CD4-positive, alpha-beta T cell treated with Interleukin-21 for 1 hour (primary cell): Measurements from ENCODE around the gene CRLF3.
A peak's percentile ranks its signal among the peaks of the same experiment; 100 is the strongest.
"Not testable (repeated sequence)": the region's sequence is repeated elsewhere in the genome, so short reads cannot be mapped to it uniquely, and the experiment has no call there.

Source experiments
- DNase-seq: peaks from one replicate; pipeline ENCODE4 v3.0.0-alpha.2; 2020

CRLF3 gene

GRCh38 chr17:30814236-30814635 lies 10.3 kb downstream of the CRLF3 start:
- DNase-seq = not testable (repeated sequence)

- no peak for DNase-seq
Observed at GRCh38 chr17:30812218-30813177, 12.0 kb downstream of the CRLF3 start.

GRCh38 chr17:30809867-30810266 lies 14.6 kb downstream of the CRLF3 start:
- peak; percentile 28 for DNase-seq

GRCh38 chr17:30808785-30809286 lies 15.7 kb downstream of the CRLF3 start:
- DNase-seq = peak; percentile 78

GRCh38 chr17:30807896-30808295 lies 16.6 kb downstream of the CRLF3 start:
- no peak for DNase-seq

GRCh38 chr17:30805944-30806456 lies 18.5 kb downstream of the CRLF3 start:
- peak; percentile 26 for DNase-seq

GRCh38 chr17:30801671-30802070 lies 22.8 kb downstream of the CRLF3 start:
- DNase-seq = no peak

GRCh38 chr17:30796016-30796415 lies 28.5 kb downstream of the CRLF3 start:
- no peak for DNase-seq

- no peak for DNase-seq
Observed at GRCh38 chr17:30794372-30794771, 30.1 kb downstream of the CRLF3 start.

- no peak for DNase-seq
Observed at GRCh38 chr17:30793282-30793977, 31.1 kb downstream of the CRLF3 start.

GRCh38 chr17:30790279-30790678 lies 34.2 kb downstream of the CRLF3 start:
- no peak for DNase-seq

GRCh38 chr17:30788918-30789317 lies 35.6 kb downstream of the CRLF3 start:
- no peak for DNase-seq

GRCh38 chr17:30782206-30782605 lies 42.3 kb downstream of the CRLF3 start:
- no peak for DNase-seq

GRCh38 chr17:30780343-30780742 lies 44.1 kb downstream of the CRLF3 start:
- DNase-seq = peak; percentile 6

GRCh38 chr17:30768771-30769170 lies 55.7 kb downstream of the CRLF3 start:
- not testable (repeated sequence) for DNase-seq

GRCh38 chr17:30767641-30768404 lies 56.7 kb downstream of the CRLF3 start:
- not testable (repeated sequence) for DNase-seq

GRCh38 chr17:30761060-30761459 lies 63.4 kb downstream of the CRLF3 start:
- DNase-seq = no peak

- DNase-seq = not testable (repeated sequence)
Observed at GRCh38 chr17:30753291-30753690, 71.2 kb downstream of the CRLF3 start.

- DNase-seq = not testable (repeated sequence)
Observed at GRCh38 chr17:30750982-30751381, 73.5 kb downstream of the CRLF3 start.

GRCh38 chr17:30747621-30748020 lies 76.9 kb downstream of the CRLF3 start:
- DNase-seq = not testable (repeated sequence)

GRCh38 chr17:30742669-30743068 lies 81.8 kb downstream of the CRLF3 start:
- not testable (repeated sequence) for DNase-seq

- not testable (repeated sequence) for DNase-seq
Observed at GRCh38 chr17:30736371-30736770, 88.1 kb downstream of the CRLF3 start.

- not testable (repeated sequence) for DNase-seq
Observed at GRCh38 chr17:30735644-30736043, 88.8 kb downstream of the CRLF3 start.
